GM13976 (cell line): ENCODE results near the gene FRMD4A.

ENCODE experiments used
- DNase-seq: peaks from one replicate; pipeline ENCODE4 v3.0.0; 2012; ENCODE audit warnings: low spot score
- in situ Hi-C: fragments of 300-500 bp; cut with MboI; formaldehyde crosslinking; loops from one replicate; pipeline ENCODE4 v1.12.0; 2022; ENCODE audit warnings: low sequenced_read_pairs, mixed read lengths, inconsistent platforms; ENCODE audit not compliant: unreplicated experiment
- TF ChIP-seq, protein P1 (sequence below): IDR thresholded peaks from 2 replicates; pipeline ENCODE4 v1.5.1; 2012; ENCODE audit warnings: borderline replicate concordance, mild to moderate bottlenecking; ENCODE audit not compliant: insufficient read depth; ENCODE audit errors: extremely low read depth, missing control alignments, control extremely low read depth

Gene FRMD4A

DNA sequence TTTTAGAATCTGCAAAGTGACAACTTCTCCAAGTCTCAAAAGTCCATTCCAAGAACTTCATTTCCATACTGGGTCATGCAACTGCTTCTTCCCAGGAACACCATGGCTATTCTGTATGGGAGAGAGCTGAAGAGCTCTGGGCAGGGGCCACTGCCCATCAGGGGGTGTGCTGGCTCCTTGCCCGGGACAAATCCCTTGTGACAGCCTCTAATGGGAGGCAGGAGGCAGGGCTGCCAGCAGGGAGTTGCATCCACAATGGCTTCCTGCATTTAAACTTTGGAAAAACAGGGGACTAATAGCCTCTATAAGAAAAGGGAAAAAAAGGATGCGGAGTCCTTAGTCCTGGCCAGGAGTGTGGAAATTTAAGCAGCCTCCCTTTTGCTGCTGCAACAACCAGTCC lies 18.4 kb upstream of the FRMD4A start:
- TF ChIP-seq, protein P1, sequence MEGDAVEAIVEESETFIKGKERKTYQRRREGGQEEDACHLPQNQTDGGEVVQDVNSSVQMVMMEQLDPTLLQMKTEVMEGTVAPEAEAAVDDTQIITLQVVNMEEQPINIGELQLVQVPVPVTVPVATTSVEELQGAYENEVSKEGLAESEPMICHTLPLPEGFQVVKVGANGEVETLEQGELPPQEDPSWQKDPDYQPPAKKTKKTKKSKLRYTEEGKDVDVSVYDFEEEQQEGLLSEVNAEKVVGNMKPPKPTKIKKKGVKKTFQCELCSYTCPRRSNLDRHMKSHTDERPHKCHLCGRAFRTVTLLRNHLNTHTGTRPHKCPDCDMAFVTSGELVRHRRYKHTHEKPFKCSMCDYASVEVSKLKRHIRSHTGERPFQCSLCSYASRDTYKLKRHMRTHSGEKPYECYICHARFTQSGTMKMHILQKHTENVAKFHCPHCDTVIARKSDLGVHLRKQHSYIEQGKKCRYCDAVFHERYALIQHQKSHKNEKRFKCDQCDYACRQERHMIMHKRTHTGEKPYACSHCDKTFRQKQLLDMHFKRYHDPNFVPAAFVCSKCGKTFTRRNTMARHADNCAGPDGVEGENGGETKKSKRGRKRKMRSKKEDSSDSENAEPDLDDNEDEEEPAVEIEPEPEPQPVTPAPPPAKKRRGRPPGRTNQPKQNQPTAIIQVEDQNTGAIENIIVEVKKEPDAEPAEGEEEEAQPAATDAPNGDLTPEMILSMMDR: no peak
- in situ Hi-C loops: no loop called here
- DNase-seq: no peak

DNA sequence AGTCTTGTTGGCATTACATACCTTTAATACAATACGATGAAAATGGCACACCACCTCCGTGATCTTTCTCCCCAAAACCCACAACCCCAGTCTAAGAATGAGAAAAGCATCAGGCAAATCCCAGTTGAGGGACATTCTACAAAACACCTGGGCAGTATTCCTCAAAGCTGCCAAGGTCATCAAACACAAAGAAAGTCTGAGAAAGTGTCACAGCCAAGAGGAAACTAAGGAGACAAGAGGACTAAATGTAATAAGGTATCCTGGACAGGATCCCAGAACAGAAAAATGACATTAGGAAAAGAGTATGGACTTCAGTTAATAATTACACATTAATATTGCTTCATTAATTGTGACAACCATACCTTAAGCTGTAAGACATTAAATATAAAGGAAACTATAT lies 14.5 kb upstream of the FRMD4A start:
- in situ Hi-C loops: no loop called here
- TF ChIP-seq, protein P1: no peak

DNA sequence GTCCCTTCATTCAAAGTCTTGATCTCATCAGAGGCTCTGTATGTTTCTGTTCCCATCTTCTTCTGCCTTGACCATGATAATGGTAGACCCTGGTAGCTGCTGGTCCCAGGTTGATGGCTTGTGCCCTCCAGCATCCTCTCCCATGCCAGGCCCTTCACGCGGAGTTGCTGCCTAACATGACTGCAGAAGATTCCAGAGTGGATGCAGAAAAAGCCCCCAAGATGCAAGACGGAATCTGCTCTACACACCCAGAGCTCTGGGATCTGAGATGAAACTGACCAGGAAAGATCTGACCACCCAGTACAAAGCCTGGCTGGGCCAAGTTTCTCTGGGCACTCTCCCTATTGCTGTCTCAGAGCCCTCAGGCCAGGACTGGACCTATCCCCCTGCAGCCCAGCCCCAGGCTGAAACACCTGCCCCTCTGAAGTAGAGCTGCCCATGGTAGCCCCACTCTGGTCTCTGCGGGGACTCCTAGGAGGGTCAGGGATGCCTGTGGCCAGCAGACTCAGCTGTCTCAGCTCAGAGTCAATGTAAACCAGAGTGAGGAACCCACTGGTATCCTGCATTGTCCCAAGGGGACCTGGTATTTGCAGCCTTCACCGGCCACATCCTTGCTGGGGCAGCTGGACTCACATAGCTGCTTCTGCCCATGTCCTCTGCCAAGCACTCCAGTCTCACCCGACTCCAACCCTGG lies 9.5 kb upstream of the FRMD4A start:
- no peak for DNase-seq
- in situ Hi-C loops: no loop called here

More for the DNA sequence above, 14.5 kb upstream of the FRMD4A start:
- no peak for DNase-seq

DNA sequence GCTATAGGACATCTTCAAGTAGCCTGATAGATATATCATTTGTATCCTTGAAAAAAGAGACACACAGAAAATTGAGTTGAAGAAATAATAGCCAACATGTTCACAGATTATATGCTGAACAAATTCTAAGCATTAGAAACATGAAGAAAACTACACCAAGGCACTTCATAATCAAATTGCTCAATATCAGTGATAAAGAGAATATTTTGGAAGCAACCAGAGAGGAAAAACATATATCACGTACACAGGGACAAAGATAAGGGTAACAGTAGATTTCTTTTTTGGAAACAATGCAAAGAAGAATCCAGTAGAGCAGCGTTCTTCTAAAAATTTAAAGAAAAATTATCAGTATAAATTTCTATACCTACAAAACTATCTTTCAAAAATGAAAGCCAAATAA lies 6.0 kb upstream of the FRMD4A start:
- TF ChIP-seq, protein P1: no peak
- in situ Hi-C loops: no loop called here
- no peak for DNase-seq

More for the DNA sequence above, 9.5 kb upstream of the FRMD4A start:
- TF ChIP-seq, protein P1: no peak

DNA sequence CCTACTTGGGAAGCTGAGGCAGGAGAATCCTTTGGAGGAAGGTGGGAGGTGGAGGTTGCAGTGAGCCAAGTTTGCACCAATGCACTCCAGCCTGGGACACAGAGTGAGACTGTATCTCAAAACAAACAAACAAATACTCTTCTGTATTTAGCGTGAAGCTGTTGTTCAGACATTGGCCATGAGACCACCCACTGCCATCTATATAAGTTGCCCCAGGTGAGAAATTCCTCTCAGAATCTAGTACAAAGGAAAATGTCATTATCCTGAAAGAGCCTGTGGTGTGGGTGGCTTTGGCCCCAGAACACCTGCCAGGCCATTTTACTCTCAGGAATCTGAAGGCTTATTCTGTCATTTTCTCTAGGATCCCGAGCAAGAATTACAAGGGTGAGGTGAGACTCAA lies 4.0 kb upstream of the FRMD4A start:
- DNase-seq: no peak
- TF ChIP-seq, protein P1: no peak
- in situ Hi-C loops: no loop called here

DNA sequence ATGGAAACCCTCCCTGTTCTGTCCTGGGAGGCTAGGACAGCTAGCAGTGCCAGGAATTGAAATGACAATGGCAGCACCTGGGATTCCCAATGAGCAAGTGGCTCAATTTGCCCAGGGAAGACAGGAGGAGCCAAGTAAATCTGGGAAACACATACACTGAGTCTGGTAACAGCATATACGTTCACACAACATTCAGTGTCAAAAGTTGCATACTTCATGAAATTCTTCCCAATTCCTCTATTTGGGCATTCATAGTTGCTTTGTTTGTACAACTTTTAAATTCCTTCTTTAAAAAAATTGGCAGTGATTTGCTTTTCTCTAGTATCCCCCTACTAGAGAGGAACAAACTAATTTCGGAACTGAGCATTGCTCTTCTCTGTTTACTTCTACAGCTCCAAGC lies 2.9 kb upstream of the FRMD4A start:
- TF ChIP-seq, protein P1: no peak
- in situ Hi-C loops: no loop called here
- DNase-seq: no peak
